NCI-H82 (cell line): Measurements from ENCODE around the gene ME1.
"Not testable (repeated sequence)": the region's sequence is repeated elsewhere in the genome, so short reads cannot be mapped to it uniquely, and the experiment has no call there.

Experiments
- DNase-seq: peaks from one replicate; lab custom pipeline; 2025; lab: John Stamatoyannopoulos, UW

Gene ME1

DNA sequence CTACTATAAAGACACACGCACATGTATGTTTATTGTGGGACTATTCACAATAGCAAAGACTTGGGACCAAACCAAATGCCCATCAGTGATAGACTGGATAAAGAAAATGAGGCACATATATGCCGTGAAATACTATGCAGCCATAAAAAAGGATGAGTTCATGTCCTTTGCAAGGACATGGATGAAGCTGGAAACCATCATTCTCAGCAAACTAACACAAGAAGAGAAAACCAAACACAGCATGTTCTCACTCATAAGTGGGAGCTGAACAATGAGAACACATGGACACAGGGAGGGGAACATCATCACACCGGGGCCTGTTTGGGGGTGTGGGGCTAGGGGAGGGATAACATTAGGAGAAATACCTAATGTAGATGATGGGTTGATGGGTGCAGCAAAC is 174.1 kb downstream of the ME1 start:
- DNase-seq: not testable (repeated sequence)

DNA sequence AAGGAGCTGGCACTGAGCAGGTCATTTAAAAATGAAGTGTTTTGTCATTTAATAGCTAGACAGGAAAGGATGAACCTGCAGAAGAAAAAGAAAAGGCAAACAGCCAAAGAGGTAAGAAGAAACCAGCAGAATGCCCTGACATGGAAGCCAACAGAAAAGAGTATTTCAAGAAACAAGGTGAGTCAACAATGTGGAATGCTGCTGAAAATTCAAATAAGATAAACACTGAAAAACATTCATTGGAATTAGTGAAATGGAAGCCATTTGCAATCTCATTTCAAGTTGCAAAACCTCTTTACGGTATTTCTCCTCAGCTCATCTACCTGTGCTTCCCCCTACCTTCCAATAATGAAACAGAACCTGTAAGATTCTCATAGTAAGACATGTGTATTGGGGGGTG is 178.1 kb downstream of the ME1 start:
- DNase-seq: no peak

DNA sequence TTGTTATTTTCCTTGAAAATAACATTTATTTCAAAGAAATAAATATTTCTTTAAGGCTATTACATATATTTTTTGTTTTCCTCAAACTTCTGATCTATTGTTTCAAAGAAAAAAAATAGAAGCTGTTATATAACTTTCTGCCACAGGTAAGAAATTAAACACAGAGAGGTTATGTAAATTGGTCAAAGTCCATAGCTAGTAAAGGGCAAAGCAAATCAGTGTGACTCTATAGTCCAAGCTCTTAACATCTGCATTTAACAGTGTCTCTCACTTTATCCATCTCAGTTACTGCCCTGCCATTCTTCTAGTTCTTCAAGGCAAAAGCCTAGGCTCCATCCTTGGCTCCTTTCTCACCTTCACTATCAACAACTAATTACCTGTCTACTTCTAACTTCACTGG is 180.6 kb downstream of the ME1 start:
- DNase-seq: no peak

DNA sequence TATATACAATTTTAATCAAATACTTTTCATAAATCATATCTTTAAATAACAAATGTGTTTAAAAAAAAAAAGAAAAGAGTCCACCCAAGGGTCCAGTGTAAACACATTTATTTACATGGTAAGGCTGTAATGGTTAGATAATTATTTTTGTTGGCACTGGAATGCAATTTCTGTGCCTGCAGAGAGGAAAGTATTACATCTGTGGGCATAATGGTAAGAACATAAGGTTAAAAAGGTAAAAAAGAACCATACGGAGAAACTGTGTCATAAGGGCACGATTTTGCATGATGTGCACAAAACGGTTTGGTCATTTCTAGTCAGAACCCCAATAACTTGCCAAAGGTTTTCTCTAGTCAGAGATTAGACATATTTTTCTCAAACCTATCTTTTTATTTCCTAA is 183.4 kb downstream of the ME1 start:
- no peak for DNase-seq

DNA sequence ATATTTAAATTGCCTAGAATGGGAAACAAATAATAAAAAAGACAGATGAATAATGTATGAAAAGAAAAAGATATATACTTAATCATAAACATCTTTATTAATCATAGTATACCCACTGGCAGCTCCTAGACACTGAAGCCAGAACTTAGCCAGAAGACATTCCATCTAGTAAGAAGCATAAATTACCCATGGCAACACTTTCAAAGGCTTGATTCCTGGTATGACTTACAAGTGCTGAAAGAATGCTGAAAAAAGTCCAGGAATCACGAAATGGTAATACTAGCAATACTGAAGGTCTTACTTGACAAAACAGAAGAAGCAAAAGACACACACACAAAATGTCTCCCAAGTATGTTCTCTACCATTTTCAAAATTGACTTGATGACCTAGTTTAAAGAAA is 199.7 kb downstream of the ME1 start:
- DNase-seq: no peak

DNA sequence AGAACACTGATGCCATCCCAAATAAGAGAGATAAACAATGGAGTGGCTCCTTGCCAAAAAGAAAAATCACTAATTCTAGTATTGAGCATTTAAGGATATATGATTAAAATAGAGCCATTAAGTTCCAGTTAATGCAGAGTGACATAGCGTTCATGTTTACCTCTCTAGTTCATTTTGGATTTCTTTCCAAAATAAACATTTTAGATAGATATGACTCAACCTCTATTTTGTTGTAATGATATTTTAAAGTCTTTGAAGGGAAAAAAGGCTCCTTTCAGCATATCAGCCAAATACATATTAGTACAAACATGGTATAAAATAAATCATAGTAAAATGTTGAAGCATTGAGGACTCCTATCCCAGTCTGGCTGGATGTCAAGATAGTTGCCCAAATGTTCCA is 204.3 kb downstream of the ME1 start:
- DNase-seq: no peak

DNA sequence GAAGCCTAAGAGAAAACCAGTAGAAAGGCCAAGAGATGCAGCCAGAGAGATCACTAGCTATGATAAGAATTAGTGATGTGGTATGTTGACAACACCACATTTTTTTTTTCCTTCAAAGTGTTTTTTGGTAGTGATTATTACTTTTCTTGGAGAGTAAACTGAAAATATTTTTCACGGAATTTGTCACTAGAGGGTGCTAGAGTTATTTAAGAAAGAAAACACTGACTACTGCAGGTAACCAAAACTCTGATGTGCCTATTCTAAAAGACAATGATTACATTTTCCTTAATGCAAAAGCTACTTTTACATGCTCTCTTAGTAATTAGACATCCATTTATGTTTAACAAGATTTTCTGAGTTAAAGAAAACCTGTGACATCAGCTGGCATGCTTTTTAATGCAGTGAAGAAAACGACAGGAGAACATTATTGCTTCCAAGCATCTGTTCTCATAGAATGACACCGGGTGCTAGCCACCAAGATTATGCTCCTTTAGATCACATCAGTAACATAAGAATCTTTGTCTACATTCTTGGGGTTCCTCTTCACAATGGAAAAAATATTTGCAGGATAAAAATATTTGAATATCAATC is 208.9 kb downstream of the ME1 start:
- DNase-seq: peak; percentile 54

DNA sequence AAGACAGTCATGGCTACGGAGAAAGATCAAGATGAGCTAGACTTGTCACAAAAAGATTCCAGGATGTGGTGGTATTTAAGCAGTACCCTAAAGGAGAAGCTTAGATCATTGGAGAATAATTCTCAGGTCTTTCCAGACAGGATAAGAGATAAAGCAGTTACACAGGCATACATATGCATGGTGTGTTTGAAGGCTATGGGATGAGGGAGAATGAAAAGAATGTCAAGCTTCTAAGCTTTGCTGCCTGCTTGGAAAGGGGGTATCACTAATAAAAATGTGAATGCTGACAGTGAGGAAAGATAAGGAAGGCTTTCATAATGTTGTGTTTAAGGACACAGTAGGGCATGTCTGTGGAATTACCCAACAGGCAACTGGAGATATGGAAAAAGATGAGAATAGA is 209.6 kb downstream of the ME1 start:
- no peak for DNase-seq

DNA sequence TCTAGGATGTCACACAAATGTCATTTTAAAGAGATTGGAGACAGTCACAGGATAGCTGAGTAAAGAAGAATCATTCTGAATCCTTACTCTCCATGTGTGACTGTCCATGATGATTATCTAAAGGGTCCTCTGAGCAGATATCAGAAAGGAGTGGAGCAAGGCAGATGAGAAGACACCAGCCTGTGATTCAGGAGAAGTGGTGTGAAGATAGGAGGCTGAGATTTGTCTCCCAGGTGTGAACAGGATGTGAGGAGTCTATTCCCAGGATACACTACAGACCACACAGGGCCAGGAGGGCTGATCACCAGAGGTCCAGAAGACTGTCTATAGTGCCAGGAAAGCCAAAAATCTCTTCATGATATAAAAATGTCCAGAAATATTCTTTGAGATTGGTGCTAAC is 210.7 kb downstream of the ME1 start:
- no peak for DNase-seq

DNA sequence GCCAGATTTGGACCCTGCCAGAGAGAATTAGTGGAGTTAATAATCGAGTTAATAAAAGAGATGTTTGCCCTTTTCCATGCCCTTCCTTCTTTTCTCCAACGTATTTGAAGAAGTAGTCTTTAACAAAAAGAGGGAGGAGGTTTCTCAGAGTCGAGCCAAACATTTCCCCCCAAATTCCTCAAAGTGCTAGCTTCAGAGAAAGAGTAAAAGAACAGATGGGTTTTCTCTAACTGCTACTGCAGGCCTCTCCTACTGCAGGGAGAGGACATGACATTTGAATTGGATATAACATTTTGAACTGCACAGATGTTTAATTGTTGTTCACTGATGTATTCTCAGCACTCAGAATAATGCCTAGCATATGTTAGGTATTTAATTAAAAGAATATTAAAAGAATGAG is 212.2 kb downstream of the ME1 start:
- DNase-seq: peak; percentile 26

DNA sequence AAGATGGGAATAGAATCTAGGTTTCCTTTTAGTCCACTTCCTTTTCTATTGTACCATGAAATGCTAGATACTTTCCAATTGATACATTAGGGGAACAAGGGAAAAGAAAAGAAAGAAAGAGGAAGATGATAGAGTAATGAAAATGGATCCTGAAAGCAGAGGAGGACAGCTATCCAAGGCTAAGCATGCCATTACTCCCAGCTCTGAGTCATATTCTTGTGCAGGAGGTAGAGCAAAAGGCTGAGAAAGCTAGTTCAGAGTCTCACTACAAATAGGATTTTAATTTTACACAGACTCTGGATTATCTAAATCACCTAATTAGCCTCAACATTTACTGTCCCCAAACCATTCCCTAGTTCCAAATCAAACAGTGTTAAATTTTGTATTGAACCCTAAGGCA is 214.0 kb downstream of the ME1 start:
- DNase-seq: peak; percentile 72

DNA sequence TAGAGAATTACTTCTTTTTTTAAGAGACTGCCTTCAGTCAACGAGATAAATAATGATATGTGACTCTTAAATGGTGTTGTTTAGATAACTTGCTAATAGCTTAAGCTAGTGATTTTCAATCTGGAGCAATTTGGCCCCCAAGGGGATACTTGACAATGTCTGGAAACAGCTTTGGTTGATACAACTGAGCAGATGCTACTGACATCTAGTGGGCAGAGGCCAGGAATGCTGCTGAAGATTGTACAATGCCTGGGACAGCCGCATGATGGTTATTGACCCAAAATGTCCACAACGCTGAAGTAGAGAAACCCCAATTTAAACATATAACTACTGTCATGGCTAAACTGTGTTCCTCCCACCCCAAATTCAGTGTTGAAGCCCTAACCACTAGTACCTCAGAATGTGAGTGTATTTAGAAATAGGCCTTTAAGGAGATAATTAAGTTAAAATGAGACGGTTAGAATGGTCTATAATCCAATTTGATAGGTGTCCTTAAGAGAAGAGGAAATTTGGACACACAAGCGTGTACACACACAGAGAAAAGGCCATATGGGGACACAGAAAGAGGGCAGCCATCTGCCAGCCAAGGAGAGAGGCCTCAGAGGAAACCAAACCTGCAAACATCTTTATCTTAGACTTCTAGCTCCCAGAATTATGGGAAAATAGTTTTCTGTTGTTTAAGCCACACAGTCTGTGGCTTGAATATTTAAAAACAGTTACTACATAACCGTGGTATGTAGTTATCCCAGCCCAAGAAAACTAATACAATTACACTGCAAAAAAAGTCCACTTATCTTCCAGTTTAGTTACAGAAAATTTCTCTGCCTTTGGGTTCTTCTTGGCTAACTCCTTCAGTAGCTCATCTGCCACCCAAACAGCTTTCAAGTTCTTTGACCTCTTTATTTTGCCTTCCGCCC is 215.5 kb downstream of the ME1 start:
- DNase-seq: peak; percentile 95

DNA sequence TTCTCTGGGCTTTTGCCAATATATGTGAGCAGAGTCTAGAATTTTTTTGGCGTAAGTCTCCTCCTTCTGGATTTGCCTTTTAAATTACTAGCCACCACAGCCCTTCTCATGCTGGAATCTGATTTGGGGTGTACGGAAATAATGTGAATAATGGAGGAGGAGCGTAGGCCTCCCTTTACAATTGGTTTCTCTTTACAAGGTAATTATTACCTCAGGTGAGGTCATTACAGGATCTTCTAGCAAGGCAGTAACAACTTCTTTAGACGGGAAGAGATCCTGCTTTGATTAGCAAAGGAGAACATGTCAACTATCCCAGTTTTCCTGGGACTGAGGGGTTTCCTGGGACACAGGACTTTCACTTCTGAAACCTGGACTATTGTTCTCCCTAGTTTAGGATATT is 228.8 kb downstream of the ME1 start:
- no peak for DNase-seq

DNA sequence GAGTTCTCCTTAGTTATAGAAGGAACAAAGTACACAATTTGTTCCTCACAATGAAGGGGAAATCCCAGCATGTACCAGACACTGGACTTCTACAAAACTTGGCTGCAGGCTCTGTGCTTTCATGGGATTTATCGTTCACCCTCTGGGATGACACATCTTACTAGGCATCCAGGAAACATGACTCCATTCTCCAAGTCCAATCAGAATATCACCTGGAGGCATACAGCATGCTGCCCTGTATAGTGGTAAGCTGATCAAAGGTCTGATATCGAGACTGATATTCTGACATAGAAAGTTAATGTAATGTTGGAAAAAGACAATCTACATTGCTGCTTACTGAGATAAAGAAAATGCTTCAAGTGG is 231.0 kb downstream of the ME1 start:
- DNase-seq: no peak

DNA sequence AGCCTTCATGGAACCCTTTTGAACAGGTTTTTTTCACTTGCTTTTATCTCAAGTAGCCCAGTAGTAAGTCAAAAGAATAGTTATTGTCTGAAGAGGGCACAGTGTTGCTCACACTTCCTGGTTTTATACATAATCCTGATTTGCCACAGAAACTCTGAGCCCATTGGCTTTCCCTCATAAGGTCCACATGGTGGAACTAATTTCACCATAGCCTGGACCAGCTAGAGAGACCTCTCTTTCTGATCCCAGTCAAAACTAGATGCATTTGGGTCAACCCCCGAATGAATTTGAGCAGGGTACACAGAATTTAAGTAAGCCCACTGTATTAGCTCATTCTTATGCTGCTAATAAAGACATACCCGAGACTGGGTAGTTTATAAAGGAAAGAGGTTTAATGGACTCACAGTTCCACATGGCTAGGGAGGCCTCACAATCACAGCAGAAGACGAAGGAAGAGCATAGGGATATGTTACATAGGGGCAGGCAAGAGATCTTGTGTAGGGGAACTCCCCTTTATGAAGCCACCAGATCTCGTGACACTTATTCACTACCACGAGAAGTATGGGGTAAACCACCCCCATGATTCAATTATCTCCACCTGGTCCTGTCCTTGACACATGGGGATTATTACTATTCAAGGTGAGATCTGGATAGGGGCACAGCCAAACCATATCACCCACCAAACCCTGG is 231.5 kb downstream of the ME1 start:
- no peak for DNase-seq

DNA sequence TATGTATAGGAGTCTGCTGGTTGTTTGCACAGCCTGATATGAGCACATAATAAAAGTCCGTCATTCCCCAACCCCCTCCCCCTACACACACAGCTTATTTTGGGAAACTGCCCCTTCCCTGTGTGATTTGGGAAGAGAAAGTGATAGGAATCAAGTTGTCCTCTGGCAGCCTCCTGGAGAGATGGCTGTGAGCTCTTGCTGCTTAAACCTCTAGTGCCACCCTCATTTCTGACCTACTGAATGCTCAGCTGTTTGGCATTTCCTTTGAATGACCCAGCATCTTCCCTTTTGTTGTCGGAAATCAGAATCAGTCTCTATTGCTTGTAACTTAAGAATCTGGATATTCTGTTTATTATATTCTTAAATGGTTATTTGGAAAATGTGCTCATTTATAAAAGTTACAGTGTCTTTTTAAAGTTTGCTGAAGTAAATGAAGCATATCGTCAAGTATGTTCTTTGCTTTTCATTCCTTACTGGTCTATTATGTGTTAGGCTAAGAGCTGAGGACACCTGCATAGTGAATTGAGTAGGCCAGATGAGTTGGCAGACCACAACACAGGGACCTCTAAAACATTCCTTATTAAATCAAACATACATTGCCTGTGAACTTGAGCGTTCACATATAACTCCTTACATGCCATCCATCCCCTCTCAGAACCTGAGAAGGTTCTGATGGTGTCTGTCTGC is 232.2 kb downstream of the ME1 start:
- DNase-seq: no peak

DNA sequence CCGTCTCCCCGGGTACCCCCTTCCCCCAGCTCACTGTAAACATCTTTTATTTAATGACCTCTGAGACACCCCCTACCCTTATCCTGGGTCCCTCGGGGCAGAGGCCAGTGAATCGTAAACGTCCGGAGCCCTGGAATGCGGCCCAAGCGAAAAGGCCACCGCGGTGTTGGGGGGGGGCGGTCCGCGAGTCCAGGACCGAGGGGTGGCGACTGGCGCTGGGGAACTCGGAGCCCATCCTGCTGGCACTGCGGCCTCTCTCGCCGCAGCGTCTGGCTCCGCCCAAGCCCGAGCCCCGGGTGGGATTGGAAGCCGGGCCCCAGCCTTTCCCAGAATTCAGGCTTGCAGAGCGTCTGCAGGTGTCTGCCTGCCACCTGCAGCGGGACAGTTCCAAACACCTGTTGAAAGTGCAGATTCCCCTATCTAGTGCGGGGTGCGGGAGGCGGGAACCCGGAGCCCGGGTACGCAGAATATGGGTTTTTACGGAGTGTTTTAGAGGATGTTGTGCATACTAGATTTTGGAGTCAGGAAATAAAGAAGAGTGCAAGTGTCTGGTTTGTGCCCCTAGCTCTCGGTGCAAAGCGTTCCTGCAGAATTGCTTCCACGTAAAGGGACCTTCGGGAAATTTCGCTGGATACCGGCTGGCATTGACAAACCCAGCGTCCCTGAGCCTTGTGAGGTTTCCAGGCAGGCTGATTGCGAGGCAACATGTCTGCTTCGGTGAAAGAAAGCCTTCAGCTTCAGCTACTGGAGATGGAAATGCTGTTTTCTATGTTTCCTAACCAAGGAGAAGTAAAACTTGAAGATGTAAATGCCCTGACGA is 236.9 kb downstream of the ME1 start:
- peak; percentile 50 for DNase-seq

DNA sequence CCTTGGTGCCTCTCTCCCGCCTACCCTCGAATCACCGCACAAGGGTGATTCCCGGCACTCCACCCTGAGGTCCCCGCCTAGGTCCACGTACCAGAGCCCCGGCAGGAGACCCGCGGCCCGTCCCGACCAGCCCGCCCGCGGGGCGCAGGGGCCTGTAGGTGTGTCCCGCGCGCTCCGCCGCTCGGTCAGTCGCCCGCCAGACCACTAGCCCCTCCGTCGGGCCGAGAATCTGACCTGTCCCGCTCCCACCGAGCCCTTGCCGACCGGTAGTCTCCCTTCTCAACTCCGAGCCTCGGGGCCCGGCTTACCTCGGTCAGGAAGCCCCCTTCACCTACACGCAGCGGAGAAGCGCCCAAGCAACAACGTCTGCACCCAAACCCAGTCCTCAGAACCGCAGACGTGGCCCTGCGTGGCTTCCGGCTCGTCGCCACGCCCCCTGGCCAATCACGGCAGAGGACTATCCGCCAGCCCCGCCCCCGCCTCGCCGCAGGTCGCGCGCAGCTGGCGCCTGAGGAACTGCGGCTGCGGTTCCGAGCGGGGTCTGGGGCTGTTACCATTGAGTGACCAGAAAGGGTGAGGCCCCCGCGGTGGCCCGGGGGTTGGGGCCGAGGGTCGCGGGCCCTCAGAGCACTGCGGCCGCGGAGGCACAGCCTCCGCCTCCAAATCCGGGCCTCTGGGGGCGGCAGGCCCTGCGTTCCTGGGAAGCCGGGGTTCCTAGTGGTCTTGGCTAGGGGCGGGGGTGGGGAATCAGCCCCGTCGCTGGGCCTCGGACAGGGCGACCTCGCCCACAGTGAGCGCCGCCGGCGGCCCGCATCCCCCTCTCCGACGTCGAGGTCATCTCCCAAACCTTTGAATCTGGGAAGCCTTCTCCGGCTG is 237.7 kb downstream of the ME1 start, which contains the start of the genes PGM3 and RWDD2A:
Gene PGM3 (minus strand): TSS at position 395 of the 876 bp plus-strand sequence. CDS start 2,253 bp downstream, outside the sequence.
Gene RWDD2A (plus strand): TSS at position 487 of the 876 bp plus-strand sequence. CDS start 1,095 bp downstream, outside the sequence.
- peak; percentile 90 for DNase-seq

DNA sequence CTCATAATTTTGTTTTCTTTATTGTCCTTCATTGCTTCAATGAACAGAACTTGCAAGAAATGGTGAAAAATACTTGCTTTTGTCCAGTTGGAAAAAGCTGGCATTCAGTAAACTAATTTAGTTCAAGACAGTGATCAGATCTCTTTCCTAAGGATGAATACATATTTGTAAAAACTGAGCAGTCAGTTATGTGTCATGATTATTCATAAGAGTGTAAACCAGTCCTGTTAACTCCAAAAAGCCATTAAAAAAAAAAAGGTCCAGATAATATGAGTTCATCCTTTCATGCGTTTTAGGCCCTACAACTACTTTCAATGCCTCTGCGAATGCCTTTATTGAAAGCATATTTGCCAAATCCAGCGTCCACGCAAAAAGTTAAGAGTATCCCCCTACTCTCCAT is 238.4 kb downstream of the ME1 start:
- DNase-seq: no peak

DNA sequence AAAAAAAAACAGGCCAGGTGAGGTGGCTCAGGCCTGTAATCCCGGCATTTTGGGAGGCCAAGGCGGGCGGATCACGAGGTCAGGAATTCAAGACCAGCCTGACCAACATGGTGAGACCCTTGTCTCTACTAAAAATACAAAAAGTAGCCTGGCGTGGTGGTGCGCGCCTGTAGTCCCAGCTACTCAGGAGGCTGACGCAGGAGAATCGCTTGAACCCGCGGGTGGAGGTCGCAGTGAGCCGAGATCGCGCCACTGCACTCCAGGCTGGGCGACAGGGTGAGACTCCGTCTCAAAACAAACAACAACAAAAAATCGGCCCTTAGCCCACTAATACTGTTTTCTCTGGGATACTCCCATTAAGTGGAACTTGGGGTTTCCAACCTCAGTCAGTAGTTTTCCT is 238.9 kb downstream of the ME1 start:
- peak; percentile 2 for DNase-seq
